CD14-positive monocyte (primary cell): ENCODE results near the gene SMIM29. TPM values are rescaled to one million over a fixed set of nuclear protein-coding genes. Genes with fewer than 3 reads are reported as not detected.
A peak's percentile ranks its signal among the peaks of the same experiment; 100 is the strongest.

Experiments used
- DNase-seq, 3 donors: peaks; one replicate each; pipeline ENCODE4 v3.0.0-alpha.2; 2011 to 2022
- H2AFZ ChIP-seq: 2 replicates; pipeline ENCODE4 v1.6.0; 2012; ENCODE audit warnings: mild to moderate bottlenecking, low read depth, low read length, inconsistent platforms; ENCODE audit not compliant: insufficient read depth, poor library complexity, severe bottlenecking
- H3K27ac ChIP-seq, 2 donors: 1 replicate in 1 of 2; 2 replicates in 1 of 2; pipeline ENCODE4 v1.5.1; 2012 to 2013; ENCODE audit warnings: low read length in 2 of 2, control low read depth in 1 of 2, inconsistent platforms in 1 of 2, low read depth in 1 of 2, mild to moderate bottlenecking in 1 of 2
- H3K27me3 ChIP-seq, 2 donors: one replicate each; pipeline versions ENCODE4 v1.6.0 to v1.6.1; 2011 to 2013; ENCODE audit warnings: low read length in 2 of 2; ENCODE audit not compliant: control insufficient read depth in 2 of 2, insufficient read depth in 2 of 2
- H3K36me3 ChIP-seq, 2 donors: replicated peaks in 1 of 2; 1 replicate in 1 of 2; 2 replicates in 1 of 2; pipeline versions ENCODE4 v1.5.1 to v1.6.1; 2012 to 2013; ENCODE audit warnings: low read length in 2 of 2, control low read depth in 1 of 2, inconsistent platforms in 1 of 2, mild to moderate bottlenecking in 1 of 2; ENCODE audit not compliant: insufficient read depth in 2 of 2, control insufficient read depth in 1 of 2
- H3K4me1 ChIP-seq, 2 donors: 1 replicate in 1 of 2; 2 replicates in 1 of 2; pipeline versions ENCODE4 v1.5.1 to v1.6.1; 2012 to 2013; ENCODE audit warnings: low read length in 2 of 2, control low read depth in 1 of 2, inconsistent platforms in 1 of 2, mild to moderate bottlenecking in 1 of 2, moderate library complexity in 1 of 2; ENCODE audit not compliant: insufficient read depth in 2 of 2, control insufficient read depth in 1 of 2
- H3K4me2 ChIP-seq: replicated peaks from 2 replicates; pipeline ENCODE3; 2012; ENCODE audit warnings: low read length, moderate library complexity, mild to moderate bottlenecking; ENCODE audit not compliant: poor library complexity, severe bottlenecking; ENCODE audit errors: extremely low read depth
- H3K4me3 ChIP-seq, 3 experiments: fragments of 200-600 bp in 1 of 3; sonication (generic) in 1 of 3; replicated peaks in 1 of 3; 1 replicate in 2 of 3; 2 replicates in 1 of 3; pipeline ENCODE4 v1.5.1; 2011 to 2013; ENCODE audit warnings: low read length in 3 of 3, mild to moderate bottlenecking in 3 of 3, control low read depth in 2 of 3, low read depth in 2 of 3, inconsistent platforms in 1 of 3, moderate library complexity in 1 of 3
- H3K79me2 ChIP-seq: 2 replicates; pipeline ENCODE4 v1.6.0; 2012; ENCODE audit warnings: mild to moderate bottlenecking, control low read depth, inconsistent platforms, low read length, moderate library complexity; ENCODE audit not compliant: insufficient read depth
- H3K9ac ChIP-seq: 2 replicates; pipeline ENCODE4 v1.6.0; 2017; ENCODE audit warnings: low read length, mild to moderate bottlenecking; ENCODE audit not compliant: insufficient read depth, poor library complexity, severe bottlenecking
- H3K9me3 ChIP-seq, 2 donors: replicated peaks in 1 of 2; 1 replicate in 1 of 2; 2 replicates in 1 of 2; pipeline versions ENCODE4 v1.5.1 to v1.6.1; 2012 to 2013; ENCODE audit warnings: low read length in 2 of 2, control low read depth in 1 of 2; ENCODE audit not compliant: control insufficient read depth in 1 of 2, insufficient read depth in 1 of 2
- H4K20me1 ChIP-seq: 2 replicates; pipeline ENCODE4 v1.6.0; 2012; ENCODE audit warnings: mild to moderate bottlenecking, low read length, control low read depth, moderate library complexity; ENCODE audit not compliant: insufficient read depth
- H3K27ac Mint-ChIP-seq, 7 donors: one replicate each; pipeline ENCODE4 v1.8.0; 2020; ENCODE audit warnings: mild to moderate bottlenecking in 7 of 7, mixed read lengths in 7 of 7, moderate library complexity in 6 of 7, inconsistent platforms in 2 of 7
- H3K27me3 Mint-ChIP-seq, 3 donors: one replicate each; pipeline ENCODE4 v1.8.0; 2021 to 2022; ENCODE audit warnings: low read depth in 3 of 3, mild to moderate bottlenecking in 3 of 3, mixed read lengths in 3 of 3, moderate library complexity in 3 of 3, inconsistent platforms in 1 of 3
- H3K36me3 Mint-ChIP-seq, 2 donors: one replicate each; pipeline ENCODE4 v1.8.0; 2020; ENCODE audit warnings: mixed read lengths in 2 of 2, inconsistent platforms in 1 of 2, mild to moderate bottlenecking in 1 of 2
- H3K4me1 Mint-ChIP-seq: one replicate; pipeline ENCODE4 v1.8.0; 2020; ENCODE audit warnings: mild to moderate bottlenecking, mixed read lengths
- H3K4me3 Mint-ChIP-seq, 2 donors: one replicate each; pipeline ENCODE4 v1.8.0; 2020; ENCODE audit warnings: mild to moderate bottlenecking in 2 of 2, mixed read lengths in 2 of 2, moderate library complexity in 1 of 2
- H3K9me3 Mint-ChIP-seq, 7 donors: one replicate each; pipeline ENCODE4 v1.8.0; 2020 to 2022; ENCODE audit warnings: mixed read lengths in 7 of 7, mild to moderate bottlenecking in 6 of 7, moderate library complexity in 6 of 7, inconsistent platforms in 2 of 7
- CTCF ChIP-seq: fragments of 200-600 bp; IDR thresholded peaks from one replicate; pipeline ENCODE4 v1.8.0; 2022; ENCODE audit warnings: antibody characterized with exemption, mild to moderate bottlenecking
- WGBS: methylation state at CpG from one replicate; pipeline ENCODE4 v1.1.5; 2013; ENCODE audit warnings: missing lambda C conversion rate; ENCODE audit not compliant: insufficient coverage; 5-methylcytosine and 5-hydroxymethylcytosine counted together
- intact Hi-C, 2 donors: fragments of 100-400 bp; cut with micrococcal nuclease; formaldehyde crosslinking; loops; one replicate each; pipeline versions ENCODE4 v1.15.0 to v1.15.1; 2023
- polyA plus RNA-seq, 3 donors: library from polyadenylated mRNA; depleted of rRNA in 1 of 3; unstranded in 2 of 3; stranded (reverse) in 1 of 3; fragments of 300-500 nt in 2 of 3; fragments of >200 nt in 1 of 3; fragmentation: Illumina TruSeq in 2 of 3; gene quantifications; 1 replicate in 2 of 3; 2 replicates in 1 of 3; pipeline ENCODE4 v1.2.3, GENCODE V29; 2012 to 2021

The SMIM29 gene
- polyA plus RNA-seq, 3 donors = 57.2 to 66.7 (median 60.5) TPM

GRCh38 chr6:34240329-34241248 lies 8.2 kb downstream of the SMIM29 start:
- Histone ChIP-seq H3K79me2 (peaks cover 30% of the 10 kb centered on the region), H3K27me3 (no peaks in the 10 kb centered on the region), H3K4me1 (peaks cover 31 to 48% of the 10 kb centered on the region in 2 donors), H4K20me1 (peaks cover 69% of the 10 kb centered on the region), H3K9me3 (no peaks in the 10 kb centered on the region), H3K36me3 (peaks cover 23 to 35% of the 10 kb centered on the region in 2 donors), H3K4me3 (no peak overlapping the region), H2AFZ (no peak overlapping the region), H3K9ac (no peak overlapping the region), H3K27ac (no peak overlapping the region), H3K4me2 (no peak overlapping the region)
- intact Hi-C loops = no loop called here
- H3K27ac Mint-ChIP-seq = peak overlapping the region in 1 of 7 donors; percentile 42
- H3K36me3 Mint-ChIP-seq = peaks cover 46 to 57% of the 10 kb centered on the region in 2 donors
- peaks cover 52% of the 10 kb centered on the region for H3K4me1 Mint-ChIP-seq
- H3K27me3 Mint-ChIP-seq = no peaks in the 10 kb centered on the region
- no peak overlapping the region for H3K4me3 Mint-ChIP-seq
- no peak for TF ChIP-seq CTCF
- 95% methylated on average over 14 of the region's 22 CpGs for WGBS
- no peak for DNase-seq
- H3K9me3 Mint-ChIP-seq = no peaks in the 10 kb centered on the region

GRCh38 chr6:34239893-34240292 lies 8.9 kb downstream of the SMIM29 start:
- no peaks in the 10 kb centered on the region for H3K27me3 ChIP-seq
- no peak for DNase-seq
- peaks cover 23 to 35% of the 10 kb centered on the region in 2 donors for H3K36me3 ChIP-seq
- H3K9me3 Mint-ChIP-seq = no peaks in the 10 kb centered on the region
- no peak overlapping the region for H3K27ac Mint-ChIP-seq
- H3K4me2 ChIP-seq = no peak overlapping the region
- H3K4me3 Mint-ChIP-seq = no peak overlapping the region
- no peak for TF ChIP-seq CTCF
- H3K4me1 Mint-ChIP-seq = peaks cover 46% of the 10 kb centered on the region
- no peak overlapping the region for H3K27ac ChIP-seq
- H3K79me2 ChIP-seq = peaks cover 30% of the 10 kb centered on the region
- intact Hi-C loops = no loop called here
- no CpG with 5 or more reads among the region's 2 CpGs for WGBS
- H3K4me1 ChIP-seq = peaks cover 31 to 49% of the 10 kb centered on the region in 2 donors
- no peak overlapping the region for H3K9ac ChIP-seq
- H2AFZ ChIP-seq = no peak overlapping the region
- no peaks in the 10 kb centered on the region for H3K9me3 ChIP-seq
- no peaks in the 10 kb centered on the region for H3K27me3 Mint-ChIP-seq
- H3K4me3 ChIP-seq = no peak overlapping the region
- H4K20me1 ChIP-seq = peaks cover 62% of the 10 kb centered on the region
- peaks cover 40 to 52% of the 10 kb centered on the region in 2 donors for H3K36me3 Mint-ChIP-seq
